ENCODE data around the gene SMYD3.

SMYD3 gene

DNA sequence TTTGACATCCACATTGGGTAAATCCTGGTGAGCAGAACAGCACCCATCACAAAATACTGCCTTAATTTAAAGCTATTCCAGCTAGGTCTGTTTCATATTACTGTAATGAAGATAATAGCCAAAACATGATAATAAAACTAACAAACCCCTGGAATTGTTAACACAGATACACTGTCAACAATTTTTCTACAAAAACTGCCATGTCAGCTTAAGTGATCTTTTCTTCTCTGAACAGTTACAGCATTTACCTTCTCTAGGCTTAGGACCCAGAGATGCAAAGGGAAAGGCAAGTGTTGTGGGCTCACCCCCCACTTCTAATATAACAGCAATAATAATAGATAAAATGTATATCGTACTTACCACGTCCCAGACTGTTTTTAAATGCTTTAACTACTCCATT, 92.1 kb downstream of the SMYD3 start:
- H3K36me3 ChIP-seq (ENCODE audit: insufficient read depth): no peaks in the 10 kb centered on the region
- H3K9ac ChIP-seq: no peak overlapping the region
- H2AFZ ChIP-seq (ENCODE audit: low read depth): no peak overlapping the region
- no peak overlapping the region for H3K4me2 ChIP-seq
- TF ChIP-seq, protein P1, sequence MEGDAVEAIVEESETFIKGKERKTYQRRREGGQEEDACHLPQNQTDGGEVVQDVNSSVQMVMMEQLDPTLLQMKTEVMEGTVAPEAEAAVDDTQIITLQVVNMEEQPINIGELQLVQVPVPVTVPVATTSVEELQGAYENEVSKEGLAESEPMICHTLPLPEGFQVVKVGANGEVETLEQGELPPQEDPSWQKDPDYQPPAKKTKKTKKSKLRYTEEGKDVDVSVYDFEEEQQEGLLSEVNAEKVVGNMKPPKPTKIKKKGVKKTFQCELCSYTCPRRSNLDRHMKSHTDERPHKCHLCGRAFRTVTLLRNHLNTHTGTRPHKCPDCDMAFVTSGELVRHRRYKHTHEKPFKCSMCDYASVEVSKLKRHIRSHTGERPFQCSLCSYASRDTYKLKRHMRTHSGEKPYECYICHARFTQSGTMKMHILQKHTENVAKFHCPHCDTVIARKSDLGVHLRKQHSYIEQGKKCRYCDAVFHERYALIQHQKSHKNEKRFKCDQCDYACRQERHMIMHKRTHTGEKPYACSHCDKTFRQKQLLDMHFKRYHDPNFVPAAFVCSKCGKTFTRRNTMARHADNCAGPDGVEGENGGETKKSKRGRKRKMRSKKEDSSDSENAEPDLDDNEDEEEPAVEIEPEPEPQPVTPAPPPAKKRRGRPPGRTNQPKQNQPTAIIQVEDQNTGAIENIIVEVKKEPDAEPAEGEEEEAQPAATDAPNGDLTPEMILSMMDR (conservative IDR thresholded peaks at IDR 0.05; ENCODE audit: low read depth, low read length): no peak
- H3K4me3 ChIP-seq (IDR thresholded peaks at IDR 0.05; ENCODE audit: insufficient read depth, low read depth, low read length): no peak overlapping the region
- no peak overlapping the region for H3K27ac ChIP-seq
- H3K4me1 ChIP-seq (ENCODE audit: low read depth, poor library complexity, severe bottlenecking): no peaks in the 10 kb centered on the region
- no peaks in the 10 kb centered on the region for H3K27me3 ChIP-seq (ENCODE audit: insufficient read depth, low read depth)
- H3K79me2 ChIP-seq (ENCODE audit: insufficient read depth, low read depth): no peaks in the 10 kb centered on the region
- no peaks in the 10 kb centered on the region for H4K20me1 ChIP-seq (ENCODE audit: insufficient read depth)

DNA sequence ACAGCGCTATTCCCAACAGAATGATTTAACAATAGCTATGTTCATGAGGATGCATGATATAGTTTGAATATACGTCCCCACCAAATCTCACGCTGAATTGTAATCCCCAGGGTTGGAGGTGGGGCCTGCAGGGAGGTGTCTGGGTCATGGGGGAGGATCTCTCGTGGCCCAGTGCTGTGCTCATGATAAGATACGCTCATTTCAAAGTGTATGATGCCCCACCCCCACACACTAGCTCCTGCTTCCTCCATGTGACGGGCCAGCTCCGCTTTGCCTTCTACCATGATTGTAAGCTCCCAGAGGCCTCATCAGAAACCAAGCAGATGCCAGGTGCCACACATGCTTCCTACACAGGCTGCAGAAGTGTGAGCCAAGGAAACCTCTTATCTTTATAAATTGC, 93.6 kb downstream of the SMYD3 start:
- H3K4me1 ChIP-seq (ENCODE audit: low read depth, poor library complexity, severe bottlenecking): no peaks in the 10 kb centered on the region
- H3K79me2 ChIP-seq (ENCODE audit: insufficient read depth, low read depth): no peaks in the 10 kb centered on the region
- H3K4me2 ChIP-seq: no peak overlapping the region
- H3K36me3 ChIP-seq (ENCODE audit: insufficient read depth): no peaks in the 10 kb centered on the region
- no peak overlapping the region for H3K27ac ChIP-seq
- no peak overlapping the region for H3K9ac ChIP-seq
- TF ChIP-seq, protein P1 (conservative IDR thresholded peaks at IDR 0.05; ENCODE audit: low read depth, low read length): no peak
- no peaks in the 10 kb centered on the region for H3K27me3 ChIP-seq (ENCODE audit: insufficient read depth, low read depth)
- H2AFZ ChIP-seq (ENCODE audit: low read depth): no peak overlapping the region
- H3K4me3 ChIP-seq (IDR thresholded peaks at IDR 0.05; ENCODE audit: insufficient read depth, low read depth, low read length): no peak overlapping the region
- no peaks in the 10 kb centered on the region for H4K20me1 ChIP-seq (ENCODE audit: insufficient read depth)

DNA sequence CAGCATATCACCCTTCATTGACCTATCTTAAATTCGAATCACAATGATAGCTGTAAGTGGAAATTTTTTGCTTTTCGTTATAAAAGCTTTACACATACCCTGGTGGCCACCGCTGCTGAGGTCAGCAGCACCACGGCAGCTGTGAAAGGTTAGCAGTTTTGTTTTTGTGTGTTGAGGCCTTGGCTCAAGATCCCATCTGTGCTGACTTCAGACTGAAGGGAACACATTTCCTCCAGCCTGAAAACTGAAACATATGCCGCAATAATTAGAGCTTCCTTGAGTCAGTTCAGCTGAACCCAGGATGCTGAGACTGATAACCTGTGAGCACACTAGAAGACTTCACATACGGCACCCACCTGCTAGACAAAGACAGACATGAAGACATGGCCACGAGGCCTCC, 103.0 kb downstream of the SMYD3 start:
- Histone ChIP-seq H2AFZ (ENCODE audit: low read depth) (no peak overlapping the region), H4K20me1 (ENCODE audit: insufficient read depth) (no peaks in the 10 kb centered on the region), H3K4me2 (no peak overlapping the region), H3K36me3 (ENCODE audit: insufficient read depth) (no peaks in the 10 kb centered on the region), H3K9ac (no peak overlapping the region), H3K79me2 (ENCODE audit: insufficient read depth, low read depth) (no peaks in the 10 kb centered on the region), H3K4me3 (IDR thresholded peaks at IDR 0.05; ENCODE audit: insufficient read depth, low read depth, low read length) (no peak overlapping the region), H3K4me1 (ENCODE audit: low read depth, poor library complexity, severe bottlenecking) (no peaks in the 10 kb centered on the region), H3K27ac (no peak overlapping the region), H3K27me3 (ENCODE audit: insufficient read depth, low read depth) (no peaks in the 10 kb centered on the region)
- TF ChIP-seq, protein P1 (conservative IDR thresholded peaks at IDR 0.05; ENCODE audit: low read depth, low read length): no peak

DNA sequence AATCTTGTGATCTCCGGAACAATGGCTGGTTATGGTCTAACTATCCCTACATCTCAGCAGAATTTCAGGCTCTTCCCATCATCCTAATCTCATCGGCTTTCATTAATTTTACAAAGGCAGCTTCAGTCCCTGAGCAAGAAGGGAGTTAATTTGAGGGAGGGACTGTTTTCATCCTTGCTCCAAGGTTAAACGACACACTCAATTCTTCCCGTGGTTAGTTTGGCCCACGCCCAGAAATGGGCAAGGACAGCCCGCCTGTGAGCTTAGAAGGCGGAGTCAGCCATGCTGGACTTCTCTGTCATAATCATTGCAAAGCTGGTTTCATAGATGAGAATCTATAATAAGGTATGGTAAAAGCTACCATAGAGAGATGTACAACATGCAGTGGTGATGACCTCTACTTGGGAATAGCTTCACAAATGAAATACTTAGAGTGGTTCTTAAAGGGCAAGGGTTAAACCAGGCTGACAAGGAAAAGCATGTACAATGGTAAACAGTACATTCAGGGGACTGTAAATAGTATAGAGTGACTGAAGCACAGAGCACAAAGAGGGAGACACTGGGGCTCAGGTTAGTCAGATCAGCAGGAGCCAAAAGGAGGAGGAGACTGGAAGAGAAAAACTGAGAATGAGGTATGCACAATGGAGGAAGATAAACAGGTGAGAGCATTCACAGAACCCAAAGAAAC, 108.8 kb downstream of the SMYD3 start:
- no peaks in the 10 kb centered on the region for H3K36me3 ChIP-seq (ENCODE audit: insufficient read depth)
- no peak overlapping the region for H2AFZ ChIP-seq (ENCODE audit: low read depth)
- H3K79me2 ChIP-seq (ENCODE audit: insufficient read depth, low read depth): no peaks in the 10 kb centered on the region
- TF ChIP-seq, protein P1 (conservative IDR thresholded peaks at IDR 0.05; ENCODE audit: low read depth, low read length): no peak
- no peak overlapping the region for H3K9ac ChIP-seq
- no peaks in the 10 kb centered on the region for H4K20me1 ChIP-seq (ENCODE audit: insufficient read depth)
- no peak overlapping the region for H3K4me2 ChIP-seq
- no peak overlapping the region for H3K4me3 ChIP-seq (IDR thresholded peaks at IDR 0.05; ENCODE audit: insufficient read depth, low read depth, low read length)
- H3K27me3 ChIP-seq (ENCODE audit: insufficient read depth, low read depth): no peaks in the 10 kb centered on the region
- H3K27ac ChIP-seq: no peak overlapping the region
- no peaks in the 10 kb centered on the region for H3K4me1 ChIP-seq (ENCODE audit: low read depth, poor library complexity, severe bottlenecking)
